NCI-H510A treated with DMSO at 0.1 percent for 48 hours (cell line): ENCODE data around the gene MTMR12.
A peak's percentile ranks its signal among the peaks of the same experiment; 100 is the strongest.
"Not testable (repeated sequence)": the region's sequence is repeated elsewhere in the genome, so short reads cannot be mapped to it uniquely, and the experiment has no call there.

ENCODE experiments used
- DNase-seq: peaks from one replicate; lab custom pipeline; 2025; lab: John Stamatoyannopoulos, UW

Gene MTMR12

DNA sequence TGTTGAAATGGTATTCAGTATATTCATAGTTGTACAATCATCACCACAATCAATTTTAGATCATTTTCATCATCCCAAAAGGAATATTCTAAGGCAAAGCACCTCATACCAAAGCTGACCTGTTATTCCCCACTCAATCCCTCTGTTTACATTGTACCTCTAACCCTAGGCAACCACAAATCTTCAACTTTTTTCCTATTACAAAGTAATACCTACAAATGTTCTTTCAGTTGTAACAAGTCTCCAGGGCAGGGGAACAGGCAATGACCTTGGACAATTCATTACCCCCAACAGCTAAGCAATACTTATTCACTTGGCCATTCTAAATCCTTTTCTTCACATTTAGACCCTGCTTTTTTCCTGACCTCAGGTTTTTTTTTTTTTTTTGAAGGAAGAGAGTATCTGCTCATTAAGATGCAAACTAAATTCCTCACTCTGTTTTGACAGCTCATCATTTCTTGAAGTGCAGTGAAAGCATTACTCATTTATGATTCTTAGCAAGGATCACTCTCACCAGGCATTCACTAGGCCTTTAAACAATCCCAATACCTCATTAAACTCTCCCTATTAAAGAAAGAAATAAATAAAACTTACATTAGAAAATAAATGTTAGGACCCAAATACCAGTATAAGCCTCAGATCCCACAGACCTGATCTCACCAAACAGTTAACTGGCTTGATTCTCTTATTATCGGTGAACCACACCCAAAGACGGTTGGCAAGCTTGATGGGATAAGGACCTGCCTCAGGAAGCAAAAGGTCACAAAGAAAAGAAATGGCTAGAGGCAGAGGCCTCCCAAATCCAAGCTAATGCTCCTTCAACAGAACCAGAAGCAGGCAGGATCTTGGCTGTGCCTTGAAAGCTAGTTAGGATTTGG is 15.3 kb downstream of the MTMR12 start:
- no peak for DNase-seq

DNA sequence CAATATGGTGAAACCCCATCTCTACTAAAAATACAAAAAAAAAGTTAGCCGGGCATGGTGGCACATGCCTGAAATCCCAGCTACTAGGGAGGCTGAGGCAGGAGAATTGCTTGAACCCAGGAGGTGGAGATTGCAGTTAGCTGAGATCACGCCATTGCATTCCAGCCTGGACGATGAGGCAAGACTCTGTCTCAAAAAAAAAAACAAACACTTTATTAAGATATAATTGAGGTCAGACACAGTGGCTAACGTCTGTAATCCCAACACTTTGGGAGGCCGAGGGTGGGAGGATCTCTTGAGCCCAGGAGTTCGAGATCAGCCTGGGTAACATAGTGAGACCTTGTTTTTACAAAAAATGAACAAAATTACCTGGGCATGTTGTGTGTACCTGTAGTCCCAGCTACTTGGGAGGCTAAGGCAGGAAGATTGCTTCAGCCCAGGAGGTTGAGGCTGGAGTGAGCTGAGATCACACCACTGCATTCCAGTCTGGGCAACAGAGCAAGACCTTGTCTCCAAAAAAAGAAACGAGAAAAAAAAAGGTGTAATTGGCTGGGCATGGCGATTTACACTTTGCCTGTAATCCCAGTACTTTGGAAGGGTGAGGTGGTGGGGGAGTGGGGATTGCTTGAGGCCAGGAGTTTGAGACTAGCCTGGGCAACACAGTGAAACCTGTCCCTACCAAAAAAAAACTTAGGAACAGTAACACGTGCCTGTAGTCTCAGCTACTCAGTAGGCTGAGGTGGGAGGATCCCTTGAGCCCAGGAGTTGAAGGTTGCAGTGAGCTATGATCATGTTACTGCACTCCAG is 16.6 kb downstream of the MTMR12 start:
- DNase-seq, result not testable (repeated sequence)

- no peak for DNase-seq
Observed at GRCh38 chr5:32291591-32291990, 21.1 kb downstream of the MTMR12 start.

- no peak for DNase-seq
Observed at GRCh38 chr5:32290922-32291321, 21.8 kb downstream of the MTMR12 start.

- not testable (repeated sequence) for DNase-seq
Observed at GRCh38 chr5:32290501-32290900, 22.2 kb downstream of the MTMR12 start.

DNA sequence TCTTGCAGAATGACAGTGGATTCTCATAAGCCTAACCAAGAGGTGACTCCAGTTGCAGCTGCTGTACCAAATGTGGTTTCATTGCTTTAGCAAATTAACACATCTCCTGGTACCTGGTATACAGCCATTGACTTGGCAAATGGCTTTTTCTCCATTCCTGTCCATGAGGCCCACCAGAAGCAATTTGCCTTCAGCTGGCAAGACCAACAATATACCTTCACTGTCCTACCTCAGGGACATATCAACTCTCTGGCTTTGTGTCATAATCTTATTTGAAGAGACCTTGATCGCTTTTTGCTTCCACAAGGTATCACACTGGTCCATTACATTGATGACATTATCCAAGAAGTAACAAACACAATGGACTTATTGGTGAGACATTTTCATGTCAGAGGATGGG is 22.8 kb downstream of the MTMR12 start:
- not testable (repeated sequence) for DNase-seq

DNA sequence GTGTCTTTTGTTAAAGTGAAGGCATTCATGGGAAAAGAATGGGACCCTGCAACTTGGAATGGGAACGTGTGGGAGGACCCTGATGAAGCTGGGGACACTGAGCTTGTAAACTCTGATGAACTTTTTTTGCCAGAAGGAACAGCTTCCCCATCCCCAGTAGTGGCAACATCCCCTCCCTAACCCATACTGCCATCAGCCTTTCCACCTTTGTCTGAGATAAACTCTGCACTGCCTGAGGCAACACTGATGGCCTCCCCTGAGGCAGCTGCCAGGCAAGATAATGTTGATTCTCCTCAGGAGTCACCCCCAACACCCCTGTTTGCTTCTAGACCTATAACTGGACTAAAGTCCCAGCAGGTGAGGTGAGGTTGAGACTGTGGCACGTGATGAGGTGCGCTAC is 24.6 kb downstream of the MTMR12 start:
- not testable (repeated sequence) for DNase-seq

DNA sequence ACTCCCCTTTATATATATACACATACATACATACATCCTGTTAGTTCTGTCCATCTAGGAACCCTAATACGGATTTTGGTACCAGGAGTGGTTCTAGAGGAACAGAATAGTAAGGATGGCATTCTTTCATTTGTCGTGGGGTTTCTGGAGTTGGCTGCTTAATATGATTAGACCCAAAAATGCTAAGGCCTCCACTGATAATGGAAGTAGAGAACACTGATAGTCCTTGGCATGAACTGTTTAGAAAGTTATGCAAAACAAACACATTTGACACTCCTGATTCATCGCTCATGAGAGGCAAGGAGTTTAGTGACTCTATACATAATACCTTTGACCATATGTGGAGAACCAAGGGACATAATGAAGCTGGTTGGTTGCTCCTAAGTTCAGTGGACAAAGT is 25.2 kb downstream of the MTMR12 start:
- not testable (repeated sequence) for DNase-seq

DNA sequence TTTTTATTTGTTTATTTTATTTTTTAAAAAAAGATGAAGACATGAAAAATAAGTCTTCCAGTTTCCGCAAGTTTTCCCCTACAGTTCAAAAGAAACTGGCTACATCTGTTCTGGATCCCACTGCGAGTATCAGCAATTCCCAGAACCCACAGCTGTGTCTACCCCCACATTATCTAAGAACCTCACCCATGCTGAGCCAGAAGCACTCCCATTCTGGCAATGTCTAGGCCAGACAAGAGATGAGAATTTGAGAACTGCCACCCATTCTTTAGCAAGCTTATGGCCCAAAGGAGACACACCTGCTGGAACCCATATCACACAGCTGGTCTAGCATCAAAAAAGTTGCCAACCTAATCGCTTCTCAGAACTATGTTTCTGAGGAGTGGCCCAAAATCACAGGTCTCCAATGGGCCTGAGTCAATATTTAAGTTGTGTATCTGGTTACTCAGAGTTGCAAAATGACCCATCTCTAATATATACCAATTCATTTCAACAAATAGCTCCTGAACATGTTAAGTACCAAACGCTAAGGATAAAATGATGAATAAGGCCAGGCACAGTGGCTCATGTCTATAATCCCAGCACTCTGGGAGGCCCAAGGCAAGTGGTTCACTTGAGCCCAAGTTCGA is 27.1 kb downstream of the MTMR12 start:
- DNase-seq, result no peak

- DNase-seq, result no peak
Observed at GRCh38 chr5:32283539-32284377, 29.0 kb downstream of the MTMR12 start.

- DNase-seq, result no peak
Observed at GRCh38 chr5:32283061-32283460, 29.7 kb downstream of the MTMR12 start.

DNA sequence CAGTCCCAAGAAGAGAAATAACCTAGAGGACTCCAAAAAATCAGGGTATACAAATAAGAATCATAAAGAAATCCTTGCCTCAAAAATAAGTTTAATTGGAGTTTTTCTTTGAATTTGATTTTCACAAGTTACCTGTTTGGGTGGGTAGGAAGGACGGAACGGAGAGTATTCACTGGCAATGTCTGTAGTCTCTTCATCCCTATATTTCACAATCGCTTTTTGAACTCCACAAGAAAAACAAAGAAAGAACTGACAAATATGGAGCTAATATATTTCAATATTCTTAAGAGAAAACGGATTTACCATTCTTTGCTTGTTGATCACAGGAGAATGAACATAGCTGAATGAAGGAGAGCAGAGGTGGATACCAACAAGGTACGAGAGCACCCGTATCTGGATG is 30.1 kb downstream of the MTMR12 start:
- DNase-seq, result no peak

GRCh38 chr5:32281378-32282133 is 31.2 kb downstream of the MTMR12 start:
- not testable (repeated sequence) for DNase-seq

DNA sequence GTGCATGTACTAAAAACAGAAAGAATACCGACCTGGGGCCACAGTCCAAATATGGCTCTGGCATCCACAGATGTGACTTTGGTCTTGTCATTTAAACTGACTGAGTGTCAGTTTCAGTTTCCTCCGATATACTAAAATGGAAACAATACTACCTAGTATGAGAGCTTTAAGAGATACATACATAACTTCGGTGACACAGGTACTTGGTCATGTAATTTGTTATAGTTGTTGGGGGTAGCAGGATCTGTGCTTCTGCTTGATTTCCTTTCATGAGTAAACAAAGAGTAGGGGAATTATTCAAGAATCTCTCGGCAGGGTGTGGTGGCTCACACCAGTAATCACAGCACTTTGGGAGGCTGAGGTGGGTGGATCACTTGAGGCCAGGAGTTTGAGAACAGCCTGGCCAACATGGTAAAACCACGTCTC is 32.1 kb downstream of the MTMR12 start:
- no peak for DNase-seq

DNA sequence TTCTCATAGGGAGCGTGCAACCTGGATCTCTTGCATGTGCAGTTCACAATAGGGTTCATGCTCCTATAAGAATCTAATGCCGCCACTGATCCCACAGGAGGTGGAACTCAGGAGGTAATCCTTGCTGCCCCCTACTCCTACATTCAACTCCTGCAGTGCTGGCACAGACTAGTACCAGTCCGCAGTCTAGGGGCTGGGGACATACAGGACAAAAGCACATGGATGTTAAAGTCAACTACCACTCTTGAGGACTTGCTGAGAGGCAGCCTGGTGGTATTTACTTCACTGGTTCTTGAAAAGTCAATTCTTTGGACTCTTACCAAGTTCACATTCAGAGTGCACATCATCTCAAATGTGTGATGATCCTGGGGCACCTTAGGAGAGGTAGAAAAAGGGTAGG is 33.0 kb downstream of the MTMR12 start:
- DNase-seq, result no peak

- DNase-seq, result no peak
Observed at GRCh38 chr5:32279223-32279622, 33.5 kb downstream of the MTMR12 start.

DNA sequence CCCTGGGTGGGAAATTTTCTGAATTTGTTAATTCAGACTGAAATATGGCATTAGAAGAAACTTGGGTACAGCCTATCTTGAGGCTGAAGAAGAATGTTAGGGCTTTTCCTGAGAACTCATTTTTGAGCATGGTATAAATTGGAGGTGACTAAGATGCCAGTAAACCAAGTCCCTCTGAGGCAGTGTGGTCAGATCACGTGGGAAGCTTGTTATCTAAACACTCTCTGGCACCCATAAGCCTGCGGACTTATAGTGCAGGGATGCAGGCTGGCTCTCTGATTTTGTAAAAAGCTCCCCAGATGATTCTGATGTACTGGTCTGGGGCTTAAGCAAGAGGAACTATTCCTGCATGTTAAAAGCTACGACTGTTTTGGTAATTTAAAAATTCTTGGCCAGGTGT is 34.3 kb downstream of the MTMR12 start:
- no peak for DNase-seq

DNA sequence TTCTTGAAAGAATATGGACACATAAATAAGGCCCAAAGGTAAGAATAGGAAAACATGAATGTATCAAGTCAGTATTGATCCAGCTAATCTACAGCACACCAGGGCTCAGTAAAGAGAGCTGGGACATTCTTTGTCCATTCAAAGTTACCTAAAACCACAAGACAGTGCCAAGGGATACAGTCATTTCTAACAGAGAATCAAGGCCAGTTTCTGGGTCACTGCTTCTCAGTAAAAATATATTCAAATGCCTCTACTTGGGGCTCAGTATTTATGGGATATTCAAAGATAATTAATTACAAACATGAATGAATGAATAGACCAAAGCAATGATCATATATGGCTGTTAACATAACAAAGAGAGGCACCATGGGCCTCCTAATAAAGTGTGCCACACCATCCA is 34.9 kb downstream of the MTMR12 start:
- DNase-seq, result no peak

DNA sequence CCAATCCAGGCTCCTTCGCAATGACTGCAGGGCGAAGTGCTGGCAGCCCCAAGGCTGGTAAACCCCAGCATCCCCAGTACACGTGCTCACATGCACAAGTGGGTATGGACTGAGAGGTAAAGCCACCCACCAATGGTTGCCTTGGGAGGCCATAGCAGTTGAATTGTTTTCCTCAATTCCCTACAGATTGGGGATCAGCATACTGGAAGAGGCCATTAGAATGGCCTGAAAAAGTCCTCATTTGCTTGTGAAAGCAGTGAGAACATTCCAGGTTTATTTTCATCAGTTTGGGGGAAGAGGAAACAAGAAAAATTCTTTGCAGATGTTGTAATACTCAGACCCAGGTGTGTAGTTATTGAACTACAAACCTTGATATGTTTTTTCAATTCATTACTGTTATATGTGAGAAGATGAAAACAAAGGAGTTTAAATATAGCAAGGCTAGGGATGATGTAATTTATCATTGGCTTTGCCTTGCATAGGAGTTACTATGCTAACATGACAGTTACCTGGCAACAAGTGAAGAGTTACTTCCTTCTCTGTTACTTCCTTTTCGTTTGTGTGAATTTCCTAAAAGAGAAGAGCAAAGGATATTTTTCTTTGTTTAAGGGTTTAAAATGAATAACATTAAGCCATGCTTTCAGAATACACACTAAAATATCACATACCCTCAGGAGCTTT is 36.4 kb downstream of the MTMR12 start:
- DNase-seq, result peak; percentile 49

DNA sequence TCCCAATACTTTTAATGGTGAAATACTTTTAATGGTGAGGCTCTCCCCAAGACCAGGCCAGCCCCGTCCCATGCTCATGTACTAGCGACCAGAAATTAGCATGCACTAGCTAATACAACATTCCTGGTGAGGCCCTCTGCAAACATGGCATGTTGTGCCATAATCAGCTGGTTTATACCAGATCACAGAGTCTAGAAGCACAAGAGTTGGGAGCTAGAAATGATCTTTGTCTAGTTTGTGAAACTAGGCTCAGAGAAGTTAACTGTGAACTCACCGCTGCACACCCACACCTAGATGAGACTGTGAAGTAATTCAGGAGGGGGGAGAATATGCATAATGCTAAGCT is 37.4 kb downstream of the MTMR12 start:
- no peak for DNase-seq
